ENCODE data around the gene FUZ. TPM values are rescaled to one million over a fixed set of nuclear protein-coding genes. Genes with fewer than 3 reads are reported as not detected.

The FUZ gene
- total RNA-seq, 4 donors from 2014 or later = 20.1 to 40.1 (median 33.3) TPM

- Histone ChIP-seq H3K27ac (no peak overlapping the region), H3K4me3 (replicated peaks in 1 of 3) (no peak overlapping the region), H3K9me3 (no peaks in the 10 kb centered on the region), H3K27me3 (no peaks in the 10 kb centered on the region), H3K36me3 (peaks cover 37 to 50% of the 10 kb centered on the region in 2 donors), H3K4me1 (peaks cover 0 to 10% of the 10 kb centered on the region in 2 donors)
- intact Hi-C loops (cut with DNase I) = no loop called here
- WGBS, 2 donors = 81 to 85% methylated on average over 16 to 17 of the region's 17 CpGs
- TF ChIP-seq POLR2A (IDR thresholded peaks at IDR 0.05) = no peak
- TF ChIP-seq CTCF (IDR thresholded peaks at IDR 0.05) = no peak
- no peak for DNase-seq
Measured at GRCh38 chr19:49860336-49861102, 47.4 kb upstream of the FUZ start.

- Histone ChIP-seq H3K4me3 (replicated peaks in 1 of 3) (no peak overlapping the region), H3K27ac (no peak overlapping the region), H3K9me3 (no peaks in the 10 kb centered on the region), H3K36me3 (peaks cover 44 to 56% of the 10 kb centered on the region in 2 donors), H3K4me1 (peaks cover 0 to 3% of the 10 kb centered on the region in 2 donors), H3K27me3 (no peaks in the 10 kb centered on the region)
- intact Hi-C loops (cut with DNase I) = loop anchor here (5.0 kb wide), 1 partner anchor 53 kb away; no protein-coding TSS in a partner anchor
- 90 to 92% methylated on average over 16 of the region's 22 CpGs for WGBS, 2 donors
- TF ChIP-seq POLR2A (IDR thresholded peaks at IDR 0.05) (no peak), CTCF (IDR thresholded peaks at IDR 0.05) (no peak)
- DNase-seq = no peak
Measured at GRCh38 chr19:49859682-49860335, 46.7 kb upstream of the FUZ start.

GRCh38 chr19:49858088-49858985, 45.2 kb upstream of the FUZ start:
- Histone ChIP-seq H3K36me3 (peaks cover 35 to 50% of the 10 kb centered on the region in 2 donors), H3K4me1 (peaks cover 5% of the 10 kb centered on the region in 2 donors), H3K4me3 (replicated peaks in 1 of 3) (no peak overlapping the region), H3K9me3 (no peaks in the 10 kb centered on the region), H3K27ac (no peak overlapping the region), H3K27me3 (no peaks in the 10 kb centered on the region)
- 65 to 75% methylated on average over 17 to 36 of the region's 37 CpGs for WGBS, 2 donors
- DNase-seq = peak; percentile 75 to 85
- no peak for TF ChIP-seq POLR2A (IDR thresholded peaks at IDR 0.05)
- TF ChIP-seq CTCF (IDR thresholded peaks at IDR 0.05) = no peak
- intact Hi-C loops (cut with DNase I) = loop anchor here (5.0 kb wide), 1 partner anchor 51 kb away; no protein-coding TSS in a partner anchor

GRCh38 chr19:49857838-49858087, 44.7 kb upstream of the FUZ start:
- Histone ChIP-seq H3K36me3 (peaks cover 35 to 50% of the 10 kb centered on the region in 2 donors), H3K9me3 (no peaks in the 10 kb centered on the region), H3K4me3 (replicated peaks in 1 of 3) (no peak overlapping the region), H3K27ac (no peak overlapping the region), H3K4me1 (peaks cover 7 to 9% of the 10 kb centered on the region in 2 donors), H3K27me3 (no peaks in the 10 kb centered on the region)
- no peak for DNase-seq
- WGBS, 2 donors = 80 to 92% methylated on average over 1 to 4 of the region's 5 CpGs
- no peak for TF ChIP-seq CTCF (IDR thresholded peaks at IDR 0.05)
- TF ChIP-seq POLR2A (IDR thresholded peaks at IDR 0.05) = no peak
- intact Hi-C loops (cut with DNase I) = loop anchor here (5.0 kb wide), 1 partner anchor 50 kb away; no protein-coding TSS in a partner anchor

Measured in thyroid gland (tissue), 4 donors.